B cell (primary cell): ENCODE results near the gene MAGI2. TPM values are rescaled to one million over a fixed set of nuclear protein-coding genes. Genes with fewer than 3 reads are reported as not detected.
"Not testable (repeated sequence)": the region's sequence is repeated elsewhere in the genome, so short reads cannot be mapped to it uniquely, and the experiment has no call there.

Source experiments
- ATAC-seq: fragments of 200-7000 bp; cut with Tn5 transposase; one replicate; pipeline ENCODE4 v1.10.0; 2021; ENCODE audit warnings: low read depth, mild to moderate bottlenecking, moderate number of reproducible peaks, moderate library complexity
- CTCF ChIA-PET: fragments of 350-600 bp; sonication (Branson Sonifier 250); formaldehyde crosslinking; loops from one replicate; lab custom pipeline; 2021; ENCODE audit warnings: antibody characterized with exemption, inconsistent platforms; lab: Charles Lee
- POLR2A ChIA-PET: fragments of 350-600 bp; sonication (Branson Sonifier 250); formaldehyde crosslinking; loops from one replicate; lab custom pipeline; 2021; ENCODE audit warnings: antibody characterized with exemption; lab: Charles Lee
- DNase-seq: peaks from one replicate; pipeline ENCODE4 v3.0.0; 2013
- H2AFZ ChIP-seq: 2 replicates; pipeline ENCODE4 v1.6.1; 2012; ENCODE audit warnings: mild to moderate bottlenecking, low read depth, low read length; ENCODE audit not compliant: insufficient read depth, poor library complexity, severe bottlenecking
- H3K27ac ChIP-seq, 2 donors: 1 replicate in 1 of 2; 2 replicates in 1 of 2; pipeline ENCODE4 v1.5.1; 2012 to 2013; ENCODE audit warnings: low read length in 2 of 2, mild to moderate bottlenecking in 2 of 2, moderate library complexity in 1 of 2
- H3K27me3 ChIP-seq, 4 experiments: fragments of 200-600 bp in 1 of 4; sonication (generic) in 1 of 4; replicated peaks in 1 of 4; 1 replicate in 2 of 4; 2 replicates in 2 of 4; pipeline versions ENCODE4 v1.6.1 to v1.7.0; 2013 to 2016; ENCODE audit warnings: low read length in 3 of 4, mild to moderate bottlenecking in 2 of 4, mixed read lengths in 1 of 4, moderate library complexity in 1 of 4; ENCODE audit not compliant: insufficient read depth in 4 of 4, control insufficient read depth in 3 of 4; ENCODE audit errors: control extremely low read depth in 1 of 4
- H3K36me3 ChIP-seq, 2 experiments: replicated peaks in 1 of 2; 1 replicate in 1 of 2; 2 replicates in 1 of 2; pipeline versions ENCODE4 v1.6.1 to v1.7.1; 2013; ENCODE audit warnings: low read length in 1 of 2; ENCODE audit not compliant: insufficient read depth in 2 of 2, control insufficient read depth in 1 of 2; ENCODE audit errors: control extremely low read depth in 1 of 2, extremely low read depth in 1 of 2
- H3K4me1 ChIP-seq, 2 donors: fragments of 200-600 bp in 1 of 2; sonication (generic) in 1 of 2; 1 replicate in 1 of 2; 2 replicates in 1 of 2; pipeline versions ENCODE4 v1.5.1 to v1.6.1; 2013 to 2017; ENCODE audit warnings: low read length in 2 of 2; ENCODE audit not compliant: control insufficient read depth in 2 of 2, insufficient read depth in 2 of 2
- H3K4me2 ChIP-seq: replicated peaks from 2 replicates; pipeline ENCODE3; 2012; ENCODE audit warnings: mild to moderate bottlenecking, low read depth, low read length; ENCODE audit not compliant: poor library complexity, severe bottlenecking
- H3K4me3 ChIP-seq, 5 experiments: fragments of 200-600 bp in 1 of 5; sonication (generic) in 1 of 5; 1 replicate in 3 of 5; 2 replicates in 2 of 5; pipeline versions ENCODE4 v1.5.1 to v1.7.0; 2011 to 2016; ENCODE audit warnings: low read length in 4 of 5, mild to moderate bottlenecking in 4 of 5, low read depth in 2 of 5, control low read depth in 1 of 5, moderate library complexity in 1 of 5; ENCODE audit not compliant: insufficient read depth in 1 of 5; ENCODE audit errors: control extremely low read depth in 1 of 5, extremely low read depth in 1 of 5
- H3K79me2 ChIP-seq: fragments of 200-600 bp; sonication (generic); one replicate; pipeline ENCODE4 v1.6.0; 2016; ENCODE audit warnings: low read length; ENCODE audit not compliant: control insufficient read depth, insufficient read depth
- H3K9ac ChIP-seq: fragments of 200-600 bp; sonication (generic); 2 replicates; pipeline ENCODE4 v1.6.1; 2017; ENCODE audit warnings: mild to moderate bottlenecking, low read length, moderate library complexity
- H3K9me3 ChIP-seq, 3 donors: one replicate each; pipeline versions ENCODE4 v1.6.1 to v1.7.1; 2013; ENCODE audit warnings: low read length in 2 of 3; ENCODE audit not compliant: control insufficient read depth in 2 of 3, insufficient read depth in 1 of 3; ENCODE audit errors: control extremely low read depth in 1 of 3
- H4K20me1 ChIP-seq: 2 replicates; pipeline ENCODE4 v1.6.0; 2012; ENCODE audit warnings: mild to moderate bottlenecking, low read length; ENCODE audit not compliant: insufficient read depth, control insufficient read depth, poor library complexity, severe bottlenecking
- H3K27ac Mint-ChIP-seq: one replicate; pipeline ENCODE4 v1.8.0; 2021; ENCODE audit warnings: mixed read lengths
- H3K27me3 Mint-ChIP-seq: one replicate; pipeline ENCODE4 v1.8.0; 2021; ENCODE audit warnings: mixed read lengths
- H3K4me1 Mint-ChIP-seq: one replicate; pipeline ENCODE4 v1.8.0; 2021; ENCODE audit warnings: mixed read lengths
- H3K4me3 Mint-ChIP-seq: one replicate; pipeline ENCODE4 v1.8.0; 2021; ENCODE audit warnings: mixed read lengths
- H3K9me3 Mint-ChIP-seq: one replicate; pipeline ENCODE4 v1.8.0; 2022; ENCODE audit warnings: mixed read lengths; ENCODE audit not compliant: insufficient read depth
- CTCF ChIP-seq: fragments of 200-600 bp; IDR thresholded peaks from one replicate; pipeline ENCODE4 v1.8.0; 2022; ENCODE audit warnings: antibody characterized with exemption, mild to moderate bottlenecking
- EZH2 ChIP-seq: IDR thresholded peaks from 2 replicates; pipeline ENCODE4 v1.6.1; 2012; ENCODE audit warnings: borderline replicate concordance, low read depth, mild to moderate bottlenecking, moderate library complexity, low read length; ENCODE audit not compliant: insufficient read depth, poor library complexity, severe bottlenecking
- WGBS: methylation state at CpG from one replicate; pipeline ENCODE4 v1.1.5; 2013; ENCODE audit warnings: missing lambda C conversion rate; ENCODE audit not compliant: insufficient coverage; 5-methylcytosine and 5-hydroxymethylcytosine counted together
- intact Hi-C: fragments of 100-400 bp; cut with micrococcal nuclease; formaldehyde crosslinking; loops from one replicate; pipeline ENCODE4 v1.10.0; 2022
- polyA plus RNA-seq: library from polyadenylated mRNA; depleted of rRNA; stranded (reverse); fragments of >200 nt; gene quantifications from 2 replicates; pipeline ENCODE4 v1.2.3, GENCODE V29; 2012
- total RNA-seq, 2 donors: library from RNA; stranded (reverse); fragments of 120-200 nt in 1 of 2; gene quantifications; 1 replicate in 1 of 2; 2 replicates in 1 of 2; pipeline versions ENCODE4 v1.2.3 to v1.2.4, GENCODE V29; 2013 to 2022

MAGI2 gene
- total and polyA plus RNA-seq, 2 donors (not counting 1 experiment from before 2014, with no cell fraction given): 0.16 to 0.64 TPM

- no peaks in the 10 kb centered on the region for H3K27me3 Mint-ChIP-seq
- H4K20me1 ChIP-seq: no peaks in the 10 kb centered on the region
- no peak overlapping the region for H3K4me3 Mint-ChIP-seq
- H3K4me2 ChIP-seq: no peak overlapping the region
- no peaks in the 10 kb centered on the region for H3K27me3 ChIP-seq
- ATAC-seq: no peak
- H3K4me1 ChIP-seq: no peaks in the 10 kb centered on the region
- no peak overlapping the region for H3K9ac ChIP-seq
- CTCF ChIA-PET: no interaction called here
- H3K9me3 Mint-ChIP-seq: peaks cover 12% of the 10 kb centered on the region
- H3K27ac ChIP-seq: no peak overlapping the region
- no peaks in the 10 kb centered on the region for H3K4me1 Mint-ChIP-seq
- intact Hi-C loops: no loop called here
- H3K36me3 ChIP-seq: no peaks in the 10 kb centered on the region
- H3K9me3 ChIP-seq: peaks cover 0 to 19% (median 12%) of the 10 kb centered on the region in 3 donors
- DNase-seq: no peak
- WGBS: no CpG with 5 or more reads among the region's 4 CpGs
- no peak overlapping the region for H3K27ac Mint-ChIP-seq
- no peaks in the 10 kb centered on the region for H3K79me2 ChIP-seq
- TF ChIP-seq EZH2 (no peak), CTCF (no peak)
- no peak overlapping the region for H2AFZ ChIP-seq
- POLR2A ChIA-PET: no interaction called here
- H3K4me3 ChIP-seq: no peak overlapping the region
These were observed 1204.6 kb downstream of the MAGI2 start for GRCh38 chr7:78248867-78249266.

GRCh38 chr7:78247910-78248689, 1205.4 kb downstream of the MAGI2 start:
- Histone ChIP-seq H3K4me3 (no peak overlapping the region), H3K9ac (no peak overlapping the region), H3K9me3 (peaks cover 0 to 19% (median 12%) of the 10 kb centered on the region in 3 donors), H3K27me3 (no peaks in the 10 kb centered on the region), H3K4me1 (no peaks in the 10 kb centered on the region), H3K4me2 (no peak overlapping the region), H4K20me1 (no peaks in the 10 kb centered on the region), H2AFZ (no peak overlapping the region), H3K36me3 (no peaks in the 10 kb centered on the region), H3K79me2 (no peaks in the 10 kb centered on the region), H3K27ac (no peak overlapping the region)
- Mint-ChIP-seq H3K4me1 (no peaks in the 10 kb centered on the region), H3K27ac (no peak overlapping the region), H3K27me3 (no peaks in the 10 kb centered on the region), H3K4me3 (no peak overlapping the region), H3K9me3 (peaks cover 12% of the 10 kb centered on the region)
- no peak for TF ChIP-seq EZH2
- TF ChIP-seq CTCF: no peak
- DNase-seq: no peak
- ChIA-PET CTCF (no interaction called here), POLR2A (no interaction called here)
- ATAC-seq: no peak
- intact Hi-C loops: no loop called here

GRCh38 chr7:78240179-78240578, 1213.3 kb downstream of the MAGI2 start:
- H3K79me2 ChIP-seq, H3K9ac ChIP-seq, DNase-seq, H3K27me3 ChIP-seq, CTCF ChIA-PET, H2AFZ ChIP-seq, H3K27ac Mint-ChIP-seq, H3K27ac ChIP-seq, H3K4me3 Mint-ChIP-seq, intact Hi-C loops, H3K27me3 Mint-ChIP-seq, H3K4me2 ChIP-seq, H3K4me1 ChIP-seq, H3K4me1 Mint-ChIP-seq, H3K9me3 ChIP-seq, H3K36me3 ChIP-seq, H3K4me3 ChIP-seq, ATAC-seq, H4K20me1 ChIP-seq, POLR2A ChIA-PET, H3K9me3 Mint-ChIP-seq: not testable (repeated sequence)
- WGBS: 100% methylated on average over 1 of the region's 1 CpG
